ENCODE measurements around the gene PPP4R4.

Gene PPP4R4

DNA sequence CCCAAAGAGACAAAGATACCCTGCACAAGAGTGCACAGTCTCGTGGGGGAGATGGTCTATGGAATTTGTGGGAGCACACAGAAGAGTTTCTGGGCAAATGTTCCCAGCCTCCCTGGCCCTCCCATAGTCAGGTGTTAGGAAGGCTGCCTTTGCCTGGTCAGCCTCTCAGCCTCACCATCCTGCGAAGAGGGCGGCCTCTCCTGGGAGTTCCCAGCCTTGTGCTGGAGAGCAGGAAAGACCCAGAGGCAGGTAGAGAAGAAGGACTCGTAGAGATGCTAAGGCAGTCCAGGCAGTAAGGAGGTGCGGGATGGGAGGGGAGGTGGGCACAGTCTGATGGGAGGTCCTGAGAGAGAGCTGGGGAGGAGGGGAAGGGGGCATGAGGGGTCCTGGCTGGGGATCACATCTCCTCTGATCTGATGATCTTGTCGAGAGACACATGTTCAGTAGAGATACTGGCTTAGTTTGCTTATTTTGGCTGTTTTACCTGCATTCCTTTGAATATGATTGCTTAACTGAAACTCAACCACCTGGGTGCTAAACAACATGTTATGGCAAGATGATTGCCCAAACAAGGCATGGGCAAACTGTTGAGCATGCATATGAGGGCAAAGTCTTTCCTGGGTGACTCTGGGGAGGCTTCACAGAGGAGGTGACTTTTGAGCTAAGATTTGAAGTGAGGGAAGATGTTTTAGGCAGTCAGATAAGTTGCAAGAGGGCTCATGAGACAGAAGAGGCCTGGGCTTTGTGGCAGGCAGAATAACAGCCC is 138.5 kb downstream of the PPP4R4 start:
- DNase-seq, result no peak

DNA sequence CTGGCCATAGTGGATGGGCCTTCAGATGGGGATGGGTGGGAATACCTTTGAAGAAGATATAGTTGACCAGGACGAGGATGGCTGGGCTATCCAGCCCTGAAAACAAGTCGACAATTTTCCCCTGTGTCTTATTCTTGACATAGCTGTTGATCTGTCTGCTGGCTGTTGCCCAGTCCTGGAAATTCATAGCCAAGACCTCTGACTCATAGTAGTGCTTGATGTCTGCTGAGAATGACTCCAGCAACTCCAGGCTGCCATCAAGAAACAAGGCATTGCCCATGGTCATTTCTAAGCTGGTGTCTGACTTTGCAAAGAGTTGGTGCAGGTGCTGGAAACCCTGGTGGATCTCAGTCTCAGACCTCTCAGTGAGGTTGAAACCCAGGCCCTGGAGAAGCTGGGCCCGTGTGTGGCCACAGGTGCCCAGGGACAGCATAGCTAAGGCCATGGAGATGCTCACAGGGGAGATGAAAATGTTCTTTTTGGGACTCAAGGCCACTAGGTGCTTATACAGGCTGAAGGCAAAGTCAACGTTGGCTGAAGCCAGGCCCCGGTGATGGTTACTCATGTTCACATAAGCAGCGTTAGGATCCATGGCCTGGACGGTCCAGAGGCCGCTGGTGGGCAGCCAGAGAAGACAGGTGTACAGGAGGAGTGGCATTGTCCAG is 140.0 kb downstream of the PPP4R4 start:
- DNase-seq, result no peak

DNA sequence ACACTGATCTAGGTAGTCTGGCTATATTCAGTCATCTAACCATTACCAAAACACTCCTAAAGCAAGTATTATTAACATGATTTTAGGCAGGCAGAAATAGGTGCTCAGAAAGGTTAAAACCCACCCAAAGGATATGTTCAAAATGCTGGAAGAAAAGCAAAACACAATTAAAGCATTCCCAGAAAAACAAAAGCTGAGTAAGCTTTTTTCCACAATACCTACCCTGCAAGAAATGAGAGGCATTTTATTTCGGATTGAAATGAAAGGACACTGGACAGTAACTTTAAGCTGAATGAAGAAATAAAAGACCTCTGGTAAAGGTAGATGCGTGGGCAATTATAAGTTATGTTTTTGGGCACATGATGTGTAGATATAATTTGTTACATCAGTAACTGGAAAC is 140.8 kb downstream of the PPP4R4 start:
- no peak for DNase-seq

DNA sequence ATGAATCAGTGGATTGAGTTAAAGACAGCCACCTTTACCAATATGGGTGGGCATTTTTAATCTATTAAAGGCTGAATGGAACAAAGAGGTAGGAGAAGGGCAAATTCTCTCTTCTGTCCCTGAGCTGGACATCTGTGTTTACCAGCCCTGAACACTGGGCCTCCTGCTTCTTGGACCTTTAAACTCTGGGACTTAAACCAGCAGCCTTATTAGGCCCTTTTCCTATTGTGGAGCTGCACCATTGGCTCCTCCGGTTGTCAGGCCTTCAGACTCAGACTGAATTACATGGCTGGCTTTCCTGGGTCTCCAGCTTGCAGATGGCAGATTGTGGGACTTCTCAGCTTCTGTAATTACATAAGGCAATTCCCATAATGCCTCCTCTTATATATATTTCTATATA is 142.6 kb downstream of the PPP4R4 start:
- DNase-seq, result no peak

DNA sequence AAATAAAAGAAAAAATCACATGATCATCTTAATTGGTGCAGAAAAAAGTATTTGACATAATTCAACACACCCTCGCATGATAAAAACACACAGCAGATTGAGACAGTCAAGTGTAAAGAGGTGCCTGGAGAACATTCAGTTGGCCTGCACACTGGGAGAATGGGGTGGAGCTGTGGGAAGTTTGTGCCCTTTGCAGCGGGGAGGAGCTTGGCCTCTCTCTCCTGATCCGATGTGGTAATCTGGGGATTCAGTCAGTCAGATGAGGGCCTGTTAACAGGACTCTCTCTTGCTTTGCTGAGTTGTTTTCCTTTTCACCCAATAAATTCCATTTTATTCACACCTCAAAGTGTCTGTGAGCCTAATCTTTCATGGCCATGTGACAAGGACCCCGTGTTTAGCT is 143.1 kb downstream of the PPP4R4 start:
- DNase-seq, result no peak

DNA sequence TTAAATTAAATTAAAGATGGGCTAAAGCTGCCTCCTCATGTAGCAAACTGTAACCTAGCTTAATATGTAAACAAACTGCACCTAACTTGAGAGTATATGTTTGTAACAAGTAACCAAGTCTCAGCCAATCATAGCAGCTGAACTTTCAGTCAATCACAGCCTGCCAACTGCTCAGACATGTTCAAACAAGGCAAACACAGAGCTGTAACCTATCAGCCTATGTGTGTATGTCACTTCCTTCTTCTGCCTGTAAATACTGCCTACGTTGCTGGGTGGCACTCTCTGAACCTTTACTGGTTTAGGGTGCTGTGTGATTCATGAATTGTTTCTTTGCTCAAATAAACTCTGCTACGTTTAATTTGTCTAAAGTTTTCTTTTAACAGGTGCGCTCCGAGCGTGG is 146.1 kb downstream of the PPP4R4 start:
- no peak for DNase-seq

DNA sequence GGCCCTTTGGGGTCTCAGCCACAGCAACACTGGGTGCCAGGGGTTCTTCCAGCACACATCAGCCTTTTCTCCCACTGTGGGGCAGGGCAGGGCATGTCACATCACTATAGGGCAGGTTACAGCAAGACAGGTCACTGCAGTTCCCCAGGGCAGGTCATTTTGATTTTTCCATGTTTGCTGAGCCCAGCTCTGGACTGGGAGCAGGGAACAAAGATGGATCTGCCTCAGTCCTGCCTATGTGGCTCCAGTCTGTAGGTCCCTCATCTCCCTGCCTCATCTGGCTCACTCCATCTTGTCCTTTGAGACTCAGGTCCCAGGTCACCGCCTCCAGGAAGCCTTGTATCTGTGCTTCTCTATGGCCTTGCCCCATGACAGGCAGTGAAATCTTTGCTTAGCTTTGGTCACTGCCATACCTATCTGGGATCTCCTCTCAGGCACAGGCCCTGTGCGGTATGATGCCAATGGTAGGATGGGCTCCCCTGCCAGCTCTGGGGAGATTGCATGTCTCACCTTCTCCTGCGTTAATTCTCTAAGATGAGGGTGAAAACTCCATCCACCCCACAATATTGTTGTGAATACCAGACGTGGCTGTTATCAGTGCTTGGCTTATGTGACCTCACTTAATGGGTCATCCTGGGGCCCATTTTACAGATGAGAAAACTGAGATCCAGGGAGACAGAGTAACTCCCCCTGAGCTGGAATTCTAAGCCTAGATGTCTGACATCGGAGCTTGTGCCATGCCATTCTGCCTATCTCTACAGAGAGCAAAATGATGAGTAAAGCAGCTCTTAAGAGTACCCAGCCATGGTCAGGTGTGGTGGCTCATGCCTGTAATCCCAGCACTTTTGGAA is 147.5 kb downstream of the PPP4R4 start:
- DNase-seq, result no peak

DNA sequence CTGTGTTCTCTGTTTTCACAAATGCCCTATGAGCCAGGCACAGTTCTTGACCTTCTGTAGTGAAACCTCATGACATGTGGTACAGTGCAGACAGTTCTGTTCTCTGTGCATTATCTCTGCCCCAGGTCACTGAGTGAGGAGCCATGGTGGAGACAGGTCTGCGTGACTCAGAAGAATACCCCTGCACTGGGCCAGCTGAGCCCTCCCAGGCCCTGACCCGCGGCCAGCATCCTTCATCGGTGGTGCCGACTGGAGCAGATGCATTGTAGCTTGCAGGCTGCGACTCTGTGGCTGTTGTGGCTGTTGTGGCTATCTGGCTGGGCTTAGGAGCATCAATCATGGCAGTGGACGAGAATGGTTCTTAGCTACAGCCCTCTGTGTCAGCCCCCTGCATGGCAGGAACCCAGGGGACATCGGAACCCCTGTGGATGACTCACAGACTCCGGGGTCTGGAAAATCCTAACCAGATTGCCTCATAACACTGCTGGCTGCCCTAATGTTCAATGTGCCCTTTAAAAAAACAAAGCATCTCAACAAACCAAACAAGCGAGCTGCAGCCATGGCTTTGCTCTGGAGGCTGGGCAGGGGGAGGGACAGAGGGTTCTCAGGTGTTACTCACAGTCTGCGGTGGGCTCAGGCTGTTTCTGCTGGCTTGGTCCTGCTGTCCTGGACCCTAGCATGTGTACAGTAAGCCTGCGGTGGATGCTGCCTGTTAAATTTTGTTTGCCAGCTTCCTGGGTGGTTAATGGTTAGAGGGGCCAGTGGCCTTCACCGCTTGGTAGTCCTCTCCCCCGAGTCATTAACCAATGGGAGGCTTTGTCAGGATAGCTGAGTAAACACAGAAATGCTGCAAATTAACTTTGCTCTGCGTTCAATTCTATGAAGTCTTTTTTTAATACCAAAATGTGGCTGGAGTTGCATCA is 148.8 kb downstream of the PPP4R4 start, which contains the start of gene SERPINA6:
Gene SERPINA6 (minus strand): TSS at position 689 of the 923 bp plus-strand sequence. CDS start 8,688 bp downstream, outside the sequence.
- peak; percentile 39 for DNase-seq

DNA sequence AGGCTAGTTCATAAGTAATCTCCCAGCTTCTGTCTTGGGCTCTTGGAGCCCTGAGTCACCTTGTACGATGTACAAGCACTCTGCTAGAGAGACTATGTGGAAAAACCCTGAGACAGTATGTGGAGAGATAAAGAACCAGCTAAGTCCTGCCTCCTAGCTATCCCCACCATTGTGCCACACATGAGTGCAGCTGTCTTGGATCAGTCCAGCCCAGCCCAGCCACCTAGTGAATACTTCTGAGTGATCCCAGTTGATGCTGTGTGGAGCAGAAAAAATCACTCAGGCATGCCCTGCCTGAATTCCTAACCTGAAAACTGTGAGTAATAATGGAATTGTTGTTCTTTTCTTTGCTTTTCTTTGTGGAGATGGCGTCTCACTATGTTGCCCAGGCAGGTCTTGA is 154.1 kb downstream of the PPP4R4 start:
- DNase-seq, result no peak
